Iris pigment epithelial cell (primary cell): ENCODE measurements around the gene MARCHF9.
A peak's percentile ranks its signal among the peaks of the same experiment; 100 is the strongest.

ENCODE experiments used
- DNase-seq: peaks from one replicate; pipeline ENCODE4 v3.0.0-alpha.2; 2011; ENCODE audit warnings: low read depth

MARCHF9 gene

GRCh38 chr12:57737467-57738460 is 17.1 kb upstream of the MARCHF9 start:
- no peak for DNase-seq

- DNase-seq, result no peak
Measured at GRCh38 chr12:57738661-57739237, 16.2 kb upstream of the MARCHF9 start, which contains the start of gene AGAP2. AGAP2 (minus strand) TSS chr12:57738742; CDS start chr12:57738246, 496 bp downstream.

GRCh38 chr12:57739387-57739786 is 15.5 kb upstream of the MARCHF9 start:
- DNase-seq, result no peak

- DNase-seq, result no peak
Measured at GRCh38 chr12:57739914-57740538, 14.9 kb upstream of the MARCHF9 start.

- no peak for DNase-seq
Measured at GRCh38 chr12:57740656-57741412, 14.1 kb upstream of the MARCHF9 start.

- DNase-seq, result no peak
Measured at GRCh38 chr12:57741413-57741789, 13.5 kb upstream of the MARCHF9 start.

- DNase-seq, result no peak
Measured at GRCh38 chr12:57741844-57742738, 12.8 kb upstream of the MARCHF9 start.

GRCh38 chr12:57743769-57744168 is 11.1 kb upstream of the MARCHF9 start:
- DNase-seq, result no peak

GRCh38 chr12:57744194-57744776 is 10.6 kb upstream of the MARCHF9 start:
- DNase-seq, result peak; percentile 76

GRCh38 chr12:57744777-57745484 is 10.0 kb upstream of the MARCHF9 start, which contains the start of gene TSPAN31:
TSPAN31 (plus strand) TSS chr12:57745039; CDS start chr12:57745155, 116 bp downstream.
- DNase-seq, result peak; percentile 99

GRCh38 chr12:57745485-57745881 is 9.4 kb upstream of the MARCHF9 start:
- DNase-seq, result no peak

GRCh38 chr12:57746025-57746424 is 8.9 kb upstream of the MARCHF9 start:
- DNase-seq, result no peak

GRCh38 chr12:57749061-57749460 is 5.8 kb upstream of the MARCHF9 start:
- DNase-seq, result no peak

GRCh38 chr12:57750561-57751431 is 4.1 kb upstream of the MARCHF9 start:
- DNase-seq, result no peak

- DNase-seq, result no peak
Measured at GRCh38 chr12:57751432-57751787, 3.5 kb upstream of the MARCHF9 start.

- DNase-seq, result peak; percentile 100
Measured at GRCh38 chr12:57751788-57752667, 2.9 kb upstream of the MARCHF9 start, which contains the start of gene CDK4. CDK4 (minus strand) TSS chr12:57752310; CDS start chr12:57751717, 593 bp downstream.

- no peak for DNase-seq
Measured at GRCh38 chr12:57752668-57753000, 2.3 kb upstream of the MARCHF9 start.
